ENCODE measurements around the gene TVP23C. TPM values are rescaled to one million over a fixed set of nuclear protein-coding genes. Genes with fewer than 3 reads are reported as not detected.
"Not testable (repeated sequence)": the region's sequence is repeated elsewhere in the genome, so short reads cannot be mapped to it uniquely, and the experiment has no call there.

The TVP23C gene
- total RNA-seq, 8 experiments from 2014 or later, result 10.4 to 60.5 (median 23.0) TPM

- in situ Hi-C loops (cut with MboI; ENCODE audit: low pct_unique_long_range_greater_than_20kb in 2 of 9, low sequenced_read_pairs in 9 of 9, unreplicated experiment in 9 of 9), result loop anchor here in 2 of 9 experiments (25.0 kb wide), 2 partner anchors 102 to 252 kb away; partner anchors contain the start of gene PMP22 (in 1 of the 2)
- ATAC-seq (replicated peaks in 6 of 8), result no peak
- Histone ChIP-seq H3K4me1 (replicated peaks in 1 of 2) (peaks cover 0 to 3% of the 10 kb centered on the region in 2 donors), H3K27ac (no peak overlapping the region), H3K4me3 (no peak overlapping the region)
- 40 to 93% (median 80%) methylated on average over 1 to 9 of the region's 9 CpGs; no CpG with 5 or more reads in 1 of the 10 experiments for WGBS, 10 experiments
Measured at GRCh38 chr17:15513856-15514459, 49.3 kb downstream of the TVP23C start.

DNA sequence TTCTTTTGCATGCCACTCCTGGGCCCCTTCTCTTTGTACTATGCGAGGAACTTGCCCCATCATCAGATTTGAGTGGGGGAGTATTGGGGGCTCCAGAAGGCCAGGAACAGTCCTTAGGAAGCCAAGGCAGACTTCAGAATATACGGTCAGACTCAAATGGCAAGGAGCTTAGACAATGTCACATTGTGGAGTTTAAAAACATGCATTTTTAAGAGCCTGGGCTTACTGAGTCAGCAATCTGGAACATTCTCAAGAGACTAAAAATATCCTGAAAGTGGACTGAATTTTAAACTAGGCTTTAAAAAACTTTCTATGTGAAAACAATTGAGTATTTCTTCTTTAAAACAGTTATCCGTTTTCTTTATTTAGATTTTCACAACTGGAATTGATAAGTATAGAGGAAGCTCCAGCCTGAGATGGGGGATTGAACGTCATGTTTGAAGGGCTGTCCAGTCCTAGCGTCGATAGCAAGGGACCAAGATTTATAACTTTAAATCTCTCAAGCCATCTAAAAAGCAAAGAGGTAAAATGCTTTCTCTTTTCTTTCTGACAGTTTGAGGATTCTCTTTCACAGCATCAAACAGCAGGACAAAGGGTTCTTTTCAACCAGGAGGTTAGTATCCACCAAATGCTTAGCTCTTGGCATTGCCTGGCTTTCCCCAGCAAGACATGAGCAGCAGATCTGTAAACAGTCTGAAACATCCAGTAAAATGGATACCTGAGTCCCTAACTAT is 50.1 kb downstream of the TVP23C start:
- Histone ChIP-seq H3K4me1 (replicated peaks in 1 of 2) (peaks cover 0 to 3% of the 10 kb centered on the region in 2 donors), H3K4me3 (no peak overlapping the region), H3K27ac (no peak overlapping the region)
- in situ Hi-C loops (cut with MboI; ENCODE audit: low pct_unique_long_range_greater_than_20kb in 2 of 9, low sequenced_read_pairs in 9 of 9, unreplicated experiment in 9 of 9), result loop anchor here in 2 of 9 experiments (25.0 kb wide), 2 partner anchors 101 to 251 kb away; partner anchors contain the start of gene PMP22 (in 1 of the 2)
- ATAC-seq (replicated peaks in 6 of 8), result peak in 2 of 8 experiments; percentile 45 to 56
- 19 to 97% (median 66%) methylated on average over 2 to 6 of the region's 6 CpGs; no CpG with 5 or more reads in 2 of the 10 experiments for WGBS, 10 experiments

DNA sequence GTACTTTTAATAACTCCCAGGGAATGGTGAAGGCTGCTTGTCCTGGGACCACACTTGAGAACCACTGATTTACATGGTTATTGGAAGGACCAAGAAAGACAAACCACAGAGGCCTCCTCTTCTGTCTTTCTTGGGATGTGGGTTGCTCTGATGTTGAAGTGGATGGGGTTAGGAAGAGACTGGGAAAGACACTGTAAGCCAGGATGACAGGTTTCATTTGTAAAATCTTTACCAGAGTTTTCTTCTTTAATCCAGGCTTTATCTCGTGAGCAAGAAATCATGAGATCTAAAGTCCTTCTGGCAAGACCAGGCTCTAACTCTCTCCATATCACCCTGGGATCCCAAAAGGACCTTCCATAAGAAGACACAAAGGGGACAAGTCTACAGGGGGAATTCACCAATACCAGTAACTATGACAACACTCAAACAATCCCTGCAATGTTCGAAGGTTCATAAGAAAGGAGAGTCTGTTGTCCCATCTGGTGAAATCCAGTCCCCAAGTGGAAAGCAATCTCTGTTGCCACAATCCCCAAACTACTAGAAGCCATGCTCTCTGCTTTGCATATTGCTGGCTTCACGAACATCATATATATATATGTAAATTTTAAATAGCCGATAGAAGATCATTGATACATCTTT is 51.1 kb downstream of the TVP23C start:
- WGBS, 10 experiments, result 67 to 100% (median 92%) methylated on average over 1 to 4 of the region's 4 CpGs
- H3K27ac ChIP-seq, result no peak overlapping the region
- ATAC-seq (replicated peaks in 6 of 8), result peak in 1 of 8 experiments; percentile 25
- H3K4me1 ChIP-seq (replicated peaks in 1 of 2), result peaks cover 0 to 3% of the 10 kb centered on the region in 2 donors
- in situ Hi-C loops (cut with MboI; ENCODE audit: low pct_unique_long_range_greater_than_20kb in 2 of 9, low sequenced_read_pairs in 9 of 9, unreplicated experiment in 9 of 9), result loop anchor here in 2 of 9 experiments (25.0 kb wide), 2 partner anchors 100 to 250 kb away; partner anchors contain the start of gene PMP22 (in 1 of the 2)
- H3K4me3 ChIP-seq, result no peak overlapping the region

GRCh38 chr17:15511142-15511541 is 52.1 kb downstream of the TVP23C start:
- ATAC-seq (replicated peaks in 6 of 8), result no peak
- in situ Hi-C loops (cut with MboI; ENCODE audit: low pct_unique_long_range_greater_than_20kb in 2 of 9, low sequenced_read_pairs in 9 of 9, unreplicated experiment in 9 of 9), result loop anchor here in 2 of 9 experiments (25.0 kb wide), 2 partner anchors 99 to 249 kb away; partner anchors contain the start of gene PMP22 (in 1 of the 2)
- Histone ChIP-seq H3K27ac (no peak overlapping the region), H3K4me1 (replicated peaks in 1 of 2) (peaks cover 0 to 3% of the 10 kb centered on the region in 2 donors), H3K4me3 (no peak overlapping the region)
- 17 to 88% (median 71%) methylated on average over 1 to 2 of the region's 2 CpGs; no CpG with 5 or more reads in 2 of the 10 experiments for WGBS, 10 experiments

DNA sequence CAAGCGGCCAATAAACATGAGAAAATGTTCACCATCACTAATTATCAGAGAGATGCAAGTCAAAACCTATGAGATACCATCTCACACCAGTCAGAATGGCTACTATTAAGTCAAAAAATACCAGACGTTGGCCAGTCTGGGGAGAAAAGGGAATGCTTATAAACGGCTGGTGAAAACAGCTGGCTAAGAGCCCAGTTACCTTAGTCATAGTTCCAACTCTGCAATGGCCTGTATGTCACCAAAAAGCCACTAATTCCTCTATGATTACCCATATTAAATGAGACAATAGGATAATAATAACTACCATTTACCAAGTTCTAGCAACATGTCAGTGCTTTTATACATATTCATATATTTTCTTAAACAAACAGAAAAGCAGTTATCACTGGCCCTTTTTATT is 52.9 kb downstream of the TVP23C start:
- ATAC-seq (replicated peaks in 6 of 8), result peak in 2 of 8 experiments; percentile 51 to 70

DNA sequence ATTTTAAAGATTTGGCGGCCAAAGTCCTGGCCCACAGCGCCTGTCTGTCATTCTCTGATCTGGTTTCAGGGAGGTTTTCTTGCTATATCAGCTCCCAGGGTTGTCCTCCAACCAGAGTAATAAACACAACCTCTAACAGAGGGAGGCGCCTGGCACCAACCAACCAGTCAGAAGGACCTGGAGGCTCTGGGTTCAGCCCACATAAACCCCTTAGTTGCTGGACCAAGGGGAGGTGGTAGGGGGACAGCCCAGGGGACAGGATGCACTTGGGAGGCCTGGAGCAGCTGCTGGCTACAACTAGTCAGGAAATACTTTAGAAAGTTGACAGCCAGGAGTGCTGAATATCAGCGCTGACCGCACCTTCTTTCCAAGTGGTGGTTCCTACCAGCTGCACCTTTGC is 54.2 kb downstream of the TVP23C start:
- Histone ChIP-seq H3K27ac (no peak overlapping the region), H3K4me1 (replicated peaks in 1 of 2) (peaks cover 0 to 3% of the 10 kb centered on the region in 2 donors), H3K4me3 (no peak overlapping the region)
- ATAC-seq (replicated peaks in 6 of 8), result no peak
- WGBS, 10 experiments, result 93 to 100% (median 100%) methylated on average over 1 to 5 of the region's 5 CpGs; no CpG with 5 or more reads in 2 of the 10 experiments
- in situ Hi-C loops (cut with MboI; ENCODE audit: low pct_unique_long_range_greater_than_20kb in 2 of 9, low sequenced_read_pairs in 9 of 9, unreplicated experiment in 9 of 9), result loop anchor here in 6 of 9 experiments (10.0 to 25.0 kb wide), 3 partner anchors 97 to 254 kb away; partner anchors contain the start of gene PMP22 (in 1 of the 6)

More for the DNA sequence above, 52.9 kb downstream of the TVP23C start:
- Histone ChIP-seq H3K27ac (no peak overlapping the region), H3K4me3 (no peak overlapping the region), H3K4me1 (replicated peaks in 1 of 2) (peaks cover 0 to 3% of the 10 kb centered on the region in 2 donors)
- in situ Hi-C loops (cut with MboI; ENCODE audit: low pct_unique_long_range_greater_than_20kb in 2 of 9, low sequenced_read_pairs in 9 of 9, unreplicated experiment in 9 of 9), result loop anchor here in 2 of 9 experiments (25.0 kb wide), 2 partner anchors 98 to 248 kb away; partner anchors contain the start of gene PMP22 (in 1 of the 2)
- 0 to 100% (median 79%) methylated on average over 1 to 3 of the region's 3 CpGs; no CpG with 5 or more reads in 1 of the 10 experiments for WGBS, 10 experiments

GRCh38 chr17:15508466-15508865 is 54.8 kb downstream of the TVP23C start:
- H3K27ac ChIP-seq, result no peak overlapping the region
- peaks cover 0 to 3% of the 10 kb centered on the region in 2 donors for H3K4me1 ChIP-seq (replicated peaks in 1 of 2)
- no peak for ATAC-seq (replicated peaks in 6 of 8)
- no peak overlapping the region for H3K4me3 ChIP-seq
- WGBS, 10 experiments, result 45 to 100% (median 79%) methylated on average over 2 to 5 of the region's 7 CpGs
- in situ Hi-C loops (cut with MboI; ENCODE audit: low pct_unique_long_range_greater_than_20kb in 2 of 9, low sequenced_read_pairs in 9 of 9, unreplicated experiment in 9 of 9), result loop anchor here in 6 of 9 experiments (10.0 to 25.0 kb wide), 3 partner anchors 96 to 254 kb away; partner anchors contain the start of gene PMP22 (in 1 of the 6)

DNA sequence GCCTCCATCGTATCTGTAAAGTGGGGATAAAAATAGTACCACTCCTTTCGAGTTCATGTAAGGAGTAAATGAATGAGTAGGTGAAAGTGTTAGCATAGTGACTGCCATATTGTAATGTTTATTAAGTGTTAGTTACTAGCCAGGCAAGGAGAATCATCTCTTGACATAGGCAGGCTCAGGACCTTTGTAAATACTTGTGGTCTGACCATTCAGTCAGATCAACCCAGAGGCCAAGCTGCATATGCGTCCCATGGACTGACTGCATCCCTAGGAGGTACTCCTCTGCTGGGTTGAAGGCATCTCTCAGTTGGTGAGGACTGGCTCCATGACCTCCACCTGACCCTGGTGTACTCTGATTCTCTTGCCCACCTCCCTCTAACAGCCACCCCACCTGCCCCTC is 55.4 kb downstream of the TVP23C start:
- in situ Hi-C loops (cut with MboI; ENCODE audit: low pct_unique_long_range_greater_than_20kb in 2 of 9, low sequenced_read_pairs in 9 of 9, unreplicated experiment in 9 of 9), result loop anchor here in 6 of 9 experiments (10.0 to 25.0 kb wide), 3 partner anchors 96 to 253 kb away; partner anchors contain the start of gene PMP22 (in 1 of the 6)
- WGBS, 10 experiments, result 71 to 100% (median 88%) methylated on average over 1 to 2 of the region's 3 CpGs; no CpG with 5 or more reads in 2 of the 10 experiments
- H3K4me3 ChIP-seq, result no peak overlapping the region
- H3K4me1 ChIP-seq (replicated peaks in 1 of 2), result peaks cover 0 to 3% of the 10 kb centered on the region in 2 donors
- H3K27ac ChIP-seq, result no peak overlapping the region
- peak in 2 of 8 experiments; percentile 31 to 37 for ATAC-seq (replicated peaks in 6 of 8)

GRCh38 chr17:15507001-15507400 is 56.3 kb downstream of the TVP23C start:
- 85 to 100% (median 96%) methylated on average over 2 to 9 of the region's 9 CpGs; no CpG with 5 or more reads in 1 of the 10 experiments for whole genome bisulfite sequencing, 10 experiments
- in situ Hi-C loops (cut with MboI; ENCODE audit: low pct_unique_long_range_greater_than_20kb in 2 of 9, low sequenced_read_pairs in 9 of 9, unreplicated experiment in 9 of 9), result loop anchor here in 6 of 9 experiments (10.0 to 25.0 kb wide), 3 partner anchors 95 to 252 kb away; partner anchors contain the start of gene PMP22 (in 1 of the 6)
- Histone ChIP-seq H3K4me3 (no peak overlapping the region), H3K4me1 (replicated peaks in 1 of 2) (no peaks in the 10 kb centered on the region), H3K27ac (no peak overlapping the region)
- ATAC-seq (replicated peaks in 6 of 8), result no peak

GRCh38 chr17:15505708-15506107 is 57.6 kb downstream of the TVP23C start:
- in situ Hi-C loops (cut with MboI; ENCODE audit: low pct_unique_long_range_greater_than_20kb in 2 of 9, low sequenced_read_pairs in 9 of 9, unreplicated experiment in 9 of 9), result loop anchor here in 6 of 9 experiments (10.0 to 25.0 kb wide), 3 partner anchors 93 to 251 kb away; partner anchors contain the start of gene PMP22 (in 1 of the 6)

DNA sequence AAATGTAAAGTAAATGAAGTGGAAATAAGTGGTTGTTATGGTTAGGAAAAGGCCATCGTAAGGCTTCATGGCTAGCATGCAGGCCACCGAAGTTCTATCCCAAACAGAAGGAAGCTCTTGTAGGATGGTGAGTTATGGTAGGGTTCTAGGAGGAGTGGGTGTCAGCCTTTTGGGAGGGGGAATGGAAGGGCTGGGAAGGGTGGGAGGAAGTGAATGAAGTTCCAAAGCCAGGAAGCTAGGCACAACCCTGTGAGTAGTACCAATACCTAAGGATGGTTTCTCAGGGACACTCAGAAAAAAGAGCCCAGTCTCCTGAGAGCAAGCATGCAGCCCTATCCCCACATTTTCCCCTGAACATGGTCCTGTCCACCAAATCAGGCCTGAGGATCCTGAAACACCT is 59.6 kb downstream of the TVP23C start:
- WGBS, 10 experiments, result 63 to 100% (median 83%) methylated on average over 1 to 2 of the region's 2 CpGs; no CpG with 5 or more reads in 7 of the 10 experiments
- in situ Hi-C loops (cut with MboI; ENCODE audit: low pct_unique_long_range_greater_than_20kb in 2 of 9, low sequenced_read_pairs in 9 of 9, unreplicated experiment in 9 of 9), result loop anchor here in 6 of 9 experiments (5.0 to 25.0 kb wide), 4 partner anchors 91 to 249 kb away; partner anchors contain the start of gene PMP22 (in 1 of the 6)
- Histone ChIP-seq H3K4me1 (replicated peaks in 1 of 2) (no peaks in the 10 kb centered on the region), H3K4me3 (no peak overlapping the region), H3K27ac (no peak overlapping the region)
- no peak for ATAC-seq (replicated peaks in 6 of 8)

More at GRCh38 chr17:15505708-15506107, 57.6 kb downstream of the TVP23C start:
- ATAC-seq (replicated peaks in 6 of 8); H3K4me3 ChIP-seq; H3K27ac ChIP-seq; H3K4me1 ChIP-seq (replicated peaks in 1 of 2): not testable (repeated sequence)
- WGBS, 10 experiments, result no CpG with 5 or more reads among the region's 32 CpGs
